HG02973 (cell line): ENCODE measurements around the gene TAF1D.

Experiments used
- ATAC-seq: cut with Tn5 transposase; IDR thresholded peaks from one replicate; pipeline ENCODE4 v1.9.1; 2021; ENCODE audit warnings: moderate library complexity; ENCODE audit not compliant: unreplicated experiment

Gene TAF1D

GRCh38 chr11:93727985-93728791 lies 13.1 kb downstream of the TAF1D start:
- ATAC-seq: no peak

- ATAC-seq: no peak
Measured at GRCh38 chr11:93724089-93724488, 17.2 kb downstream of the TAF1D start.

- no peak for ATAC-seq
Measured at GRCh38 chr11:93720522-93720921, 20.8 kb downstream of the TAF1D start.

- ATAC-seq: no peak
Measured at GRCh38 chr11:93719310-93719709, 22.0 kb downstream of the TAF1D start.

- ATAC-seq: peak; percentile 91
Measured at GRCh38 chr11:93718057-93718563, 23.2 kb downstream of the TAF1D start.

GRCh38 chr11:93717501-93717900 lies 23.8 kb downstream of the TAF1D start:
- ATAC-seq: no peak

DNA sequence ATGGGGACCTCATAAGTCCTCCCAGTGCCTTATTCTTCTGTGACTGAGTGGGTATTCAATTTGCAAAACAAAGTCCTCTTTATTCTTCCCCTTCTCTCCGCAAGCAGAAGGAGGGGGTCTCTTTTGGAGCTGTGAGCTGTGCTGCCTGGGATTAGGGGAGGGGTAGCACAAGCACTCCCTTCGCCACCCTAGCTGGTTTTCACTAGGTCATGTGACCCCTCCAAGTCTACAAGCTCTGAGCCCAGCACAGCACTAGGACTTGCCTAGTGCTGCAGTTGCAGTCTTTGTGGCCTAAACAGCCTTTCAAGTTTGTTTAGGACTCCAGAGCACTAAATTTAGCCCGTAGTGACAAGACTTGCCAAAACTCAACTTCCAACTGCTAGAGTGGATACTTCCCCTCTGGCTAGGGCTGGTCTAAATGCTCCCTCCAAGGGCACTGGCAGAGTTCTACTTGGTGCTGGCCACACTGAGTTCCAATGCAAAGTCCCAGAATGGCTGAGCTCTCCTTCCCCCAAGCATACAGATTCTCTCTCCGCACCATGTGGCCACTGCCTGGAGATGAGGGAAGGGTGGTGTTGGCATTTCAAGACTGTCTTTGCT lies 25.4 kb downstream of the TAF1D start:
- no peak for ATAC-seq

- ATAC-seq: no peak
Measured at GRCh38 chr11:93712678-93713077, 28.6 kb downstream of the TAF1D start.

DNA sequence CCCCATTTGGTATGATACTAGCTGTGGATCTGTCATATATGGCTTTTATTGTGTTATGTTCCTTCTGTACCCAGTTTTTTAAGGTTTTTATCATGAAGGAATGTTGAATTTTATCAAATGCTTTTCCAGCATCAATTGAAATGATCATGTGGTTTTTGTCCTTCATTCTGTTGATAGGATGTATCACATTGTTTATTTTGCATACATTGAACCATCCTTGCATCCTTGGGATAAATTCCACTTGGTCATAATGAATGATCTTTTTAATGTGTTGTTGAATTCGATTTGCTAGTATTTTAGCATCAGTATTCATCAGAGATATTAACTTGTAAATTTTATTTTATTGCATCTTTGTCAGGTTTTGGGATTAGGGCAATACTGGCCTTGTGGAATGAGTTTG lies 31.1 kb downstream of the TAF1D start:
- ATAC-seq: no peak

DNA sequence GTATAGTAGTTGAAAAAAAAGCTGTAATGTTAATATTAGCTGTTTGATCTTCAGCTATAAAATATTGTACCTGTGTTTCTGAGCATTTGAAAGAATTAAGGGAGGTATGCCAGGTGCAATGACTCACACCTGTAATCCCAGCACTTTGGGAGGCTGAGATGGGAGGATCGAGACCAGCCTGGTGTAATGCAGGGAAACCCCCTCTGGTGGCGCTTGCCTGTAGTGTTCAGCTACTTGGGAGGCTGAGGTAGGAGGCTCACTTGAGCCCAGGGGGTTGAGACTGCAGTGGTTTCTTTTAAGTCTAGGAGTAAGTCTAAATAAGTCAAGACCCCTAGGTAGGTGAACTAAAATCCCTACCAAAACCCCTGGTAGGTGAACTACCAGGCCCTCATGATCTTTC lies 37.1 kb downstream of the TAF1D start:
- ATAC-seq: no peak

DNA sequence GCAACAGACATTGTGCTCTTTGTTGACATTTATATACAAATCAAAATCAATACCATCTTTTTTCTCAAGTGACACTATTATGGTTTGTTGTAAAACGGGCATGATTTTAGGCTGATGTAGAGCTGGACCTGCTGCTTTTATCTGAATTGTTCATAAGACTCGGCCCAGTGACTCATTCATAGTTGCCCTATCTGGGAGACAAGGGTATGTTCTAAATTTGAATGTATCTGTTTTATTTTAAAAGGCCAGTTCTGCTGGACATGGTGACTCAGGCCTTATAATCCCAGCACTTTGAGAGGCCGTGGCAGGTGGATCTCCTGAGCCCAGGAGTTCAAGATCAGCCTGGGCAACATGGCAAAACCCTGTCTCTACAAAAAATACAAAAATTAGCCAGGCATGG lies 40.5 kb downstream of the TAF1D start:
- ATAC-seq: no peak

GRCh38 chr11:93697611-93698010 lies 43.7 kb downstream of the TAF1D start:
- no peak for ATAC-seq

- ATAC-seq: no peak
Measured at GRCh38 chr11:93694557-93694956, 46.7 kb downstream of the TAF1D start.

GRCh38 chr11:93694109-93694508 lies 47.2 kb downstream of the TAF1D start:
- no peak for ATAC-seq

GRCh38 chr11:93689240-93689639 lies 52.1 kb downstream of the TAF1D start:
- ATAC-seq: peak; percentile 60

DNA sequence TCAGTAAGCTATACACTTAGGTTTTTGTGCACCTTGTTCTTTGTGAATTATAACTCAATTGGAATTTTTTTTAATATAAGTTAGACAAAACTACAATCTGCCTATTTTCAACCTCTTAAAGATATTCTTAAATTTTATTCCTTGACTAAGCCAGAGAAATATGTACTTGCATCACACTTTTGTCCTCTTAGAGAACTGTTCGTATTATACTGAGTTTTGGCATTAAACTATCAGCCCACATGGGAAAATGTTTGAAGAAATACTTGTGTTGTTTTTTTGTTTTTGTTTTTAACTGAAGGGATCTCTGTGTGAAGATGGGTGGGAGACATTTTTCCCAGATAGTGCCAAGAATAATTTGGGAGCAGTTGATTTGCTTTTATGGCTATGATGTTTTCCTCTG lies 54.5 kb downstream of the TAF1D start:
- ATAC-seq: no peak

DNA sequence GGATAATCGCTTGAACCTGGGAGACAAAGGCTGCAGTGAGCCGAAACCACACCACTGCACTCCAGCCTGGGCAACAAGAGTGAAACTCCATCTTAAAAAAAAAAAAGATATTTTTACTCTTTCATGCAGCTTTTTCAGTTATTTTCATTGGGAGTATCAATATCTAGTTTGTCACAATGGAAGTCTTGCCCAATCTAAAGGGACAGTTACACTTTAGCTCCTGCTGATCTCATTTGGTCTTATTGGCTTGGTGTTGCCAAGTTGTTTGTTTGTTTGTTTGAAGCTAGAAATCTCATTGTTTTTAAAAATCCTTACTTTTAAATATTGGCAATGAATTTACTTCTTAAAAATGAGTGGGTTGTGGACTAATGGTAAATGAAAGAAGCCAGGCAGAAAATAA lies 55.1 kb downstream of the TAF1D start:
- ATAC-seq: no peak
